Spleen (tissue), 7 donors: Measurements from ENCODE around the gene CD72.

ENCODE experiments used
- POLR2A ChIP-seq, 3 donors: fragments of 450-650 bp; IDR thresholded peaks; one replicate each; pipeline ENCODE4 v1.5.1; 2017; ENCODE audit warnings: antibody characterized with exemption in 3 of 3, mild to moderate bottlenecking in 1 of 3
- POLR2AphosphoS5 ChIP-seq, 3 donors: sonication (generic); formaldehyde crosslinking; IDR thresholded peaks; one replicate each; pipeline ENCODE4 v1.5.1; 2017; ENCODE audit warnings: antibody characterized with exemption in 3 of 3
- TF ChIP-seq, protein P1 (sequence below), 11 experiments: fragments of 200-600 bp in 7 of 11; fragments of 450-650 bp in 4 of 11; sonication (generic) in 4 of 11; IDR thresholded peaks in 8 of 11; conservative IDR thresholded peaks in 3 of 11; 1 replicate in 7 of 11; 2 replicates in 4 of 11; pipeline versions ENCODE4 v1.4.0 to v1.8.0; 2016 to 2021; ENCODE audit warnings: antibody characterized with exemption in 11 of 11, inconsistent platforms in 4 of 11, mild to moderate bottlenecking in 1 of 11
- donor health status: DM: no; HTN: no; CAD: no; lungs with moderate emphysema.
- donor health status: DM: no; HTN: no; CAD: no.
- donor health status: DM: no; HTN: no; CAD: no.

DNA sequence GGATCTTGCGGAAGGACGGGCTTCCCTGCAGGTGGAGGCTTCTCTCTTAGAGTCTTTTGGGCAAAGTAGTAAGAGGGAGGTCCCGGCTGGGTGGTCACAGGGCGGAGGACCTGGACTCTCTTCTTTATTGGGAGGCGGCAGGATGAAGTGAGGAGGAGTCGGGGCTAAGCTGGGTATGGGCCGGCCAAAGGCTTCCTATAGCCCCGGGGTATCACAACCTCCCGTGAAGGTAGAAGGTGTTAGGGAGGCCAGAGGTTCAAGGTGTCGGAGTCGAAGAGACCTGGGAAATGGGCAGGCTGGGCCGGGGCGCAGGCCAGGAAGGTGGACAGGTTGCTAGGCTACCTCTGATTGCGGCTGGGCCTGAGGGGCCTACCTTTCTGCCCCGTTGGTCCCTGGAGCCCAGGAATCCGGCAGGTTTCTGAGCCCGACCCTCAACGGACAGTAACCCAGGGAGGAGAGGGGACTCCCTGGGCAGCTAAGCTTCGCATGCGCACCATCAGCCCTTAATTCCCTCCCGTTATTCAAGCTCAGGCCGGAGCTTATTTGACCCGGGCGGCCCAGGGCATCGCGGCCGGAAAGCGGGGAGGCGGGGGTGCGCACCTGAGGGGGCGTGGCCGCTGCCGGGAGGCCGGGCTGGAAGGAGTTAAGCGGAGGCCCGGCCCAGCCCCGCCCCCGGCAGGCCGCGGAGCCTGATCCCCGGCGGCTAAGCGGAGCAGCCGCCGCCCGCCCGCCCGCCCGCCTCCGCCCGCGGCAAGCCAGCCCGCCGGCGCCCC lies 13.4 kb downstream of the CD72 start, which contains the start of gene TESK1:
- TF ChIP-seq POLR2A (IDR thresholded peaks at IDR 0.05) (no peak), POLR2AphosphoS5 (IDR thresholded peaks at IDR 0.05) (peak; percentile 60 to 74 (median 73))
- TF ChIP-seq, protein P1, sequence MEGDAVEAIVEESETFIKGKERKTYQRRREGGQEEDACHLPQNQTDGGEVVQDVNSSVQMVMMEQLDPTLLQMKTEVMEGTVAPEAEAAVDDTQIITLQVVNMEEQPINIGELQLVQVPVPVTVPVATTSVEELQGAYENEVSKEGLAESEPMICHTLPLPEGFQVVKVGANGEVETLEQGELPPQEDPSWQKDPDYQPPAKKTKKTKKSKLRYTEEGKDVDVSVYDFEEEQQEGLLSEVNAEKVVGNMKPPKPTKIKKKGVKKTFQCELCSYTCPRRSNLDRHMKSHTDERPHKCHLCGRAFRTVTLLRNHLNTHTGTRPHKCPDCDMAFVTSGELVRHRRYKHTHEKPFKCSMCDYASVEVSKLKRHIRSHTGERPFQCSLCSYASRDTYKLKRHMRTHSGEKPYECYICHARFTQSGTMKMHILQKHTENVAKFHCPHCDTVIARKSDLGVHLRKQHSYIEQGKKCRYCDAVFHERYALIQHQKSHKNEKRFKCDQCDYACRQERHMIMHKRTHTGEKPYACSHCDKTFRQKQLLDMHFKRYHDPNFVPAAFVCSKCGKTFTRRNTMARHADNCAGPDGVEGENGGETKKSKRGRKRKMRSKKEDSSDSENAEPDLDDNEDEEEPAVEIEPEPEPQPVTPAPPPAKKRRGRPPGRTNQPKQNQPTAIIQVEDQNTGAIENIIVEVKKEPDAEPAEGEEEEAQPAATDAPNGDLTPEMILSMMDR (IDR thresholded peaks at IDR 0.05 in 8 of 11, conservative IDR thresholded peaks at IDR 0.05 in 3 of 11), result no peak
